Keratinocyte (primary cell): ENCODE data around the gene SMYD3.

Source experiments
- CTCF ChIP-seq, 3 experiments: IDR thresholded peaks in 1 of 3; conservative IDR thresholded peaks in 1 of 3; optimal IDR thresholded peaks in 1 of 3; 2 replicates in 2 of 3; 3 replicates in 1 of 3; pipeline versions ENCODE3 to v1.5.1; 2011; ENCODE audit warnings: low read length in 3 of 3, mild to moderate bottlenecking in 3 of 3, moderate library complexity in 2 of 3, control low read depth in 1 of 3, inconsistent platforms in 1 of 3; ENCODE audit not compliant: insufficient read depth in 2 of 3; ENCODE audit errors: extremely low read depth in 1 of 3
- EZH2 ChIP-seq: IDR thresholded peaks from one replicate; pipeline ENCODE4 v1.6.1; 2012; ENCODE audit warnings: inconsistent platforms, mild to moderate bottlenecking, low read length, moderate library complexity

- no peak for TF ChIP-seq CTCF (optimal IDR thresholded peaks at IDR 0.05 in 1 of 3, IDR thresholded peaks at IDR 0.05 in 1 of 3, conservative IDR thresholded peaks at IDR 0.05 in 1 of 3; ENCODE audit: extremely low read depth in 1 of 3, insufficient read depth in 2 of 3, low read length in 3 of 3)
- no peak for TF ChIP-seq EZH2
Measured at GRCh38 chr1:245721488-245721887, 785.6 kb downstream of the SMYD3 start.
